BLaER1 treated with 17β-estradiol and CSF1 and Interleukin-3, amounts not matched to agents 10 nM and 100 nM (cell line): ENCODE data around the gene SLIT1.

Experiments
- H3K27ac ChIP-seq, 11 experiments: shearing (Covaris generic); formaldehyde crosslinking; 2 replicates each; pipeline ENCODE4 v1.8.1; 2022
- H3K27me3 ChIP-seq, 11 experiments: shearing (Covaris generic); formaldehyde crosslinking; 2 replicates each; pipeline ENCODE4 v1.8.1; 2022
- H3K36me3 ChIP-seq, 11 experiments: shearing (Covaris generic); formaldehyde crosslinking; 2 replicates each; pipeline ENCODE4 v1.8.1; 2022
- H3K4me1 ChIP-seq, 10 experiments: shearing (Covaris generic); formaldehyde crosslinking; 2 replicates each; pipeline ENCODE4 v1.8.1; 2022
- H3K4me2 ChIP-seq, 11 experiments: shearing (Covaris generic); formaldehyde crosslinking; 2 replicates each; pipeline ENCODE4 v1.8.1; 2022
- H3K4me3 ChIP-seq, 10 experiments: shearing (Covaris generic); formaldehyde crosslinking; 2 replicates each; pipeline ENCODE4 v1.8.1; 2022
- H3K9ac ChIP-seq, 11 experiments: shearing (Covaris generic); formaldehyde crosslinking; 2 replicates each; pipeline ENCODE4 v1.8.1; 2022
- H3K9me3 ChIP-seq, 11 experiments: shearing (Covaris generic); formaldehyde crosslinking; replicated peaks in 1 of 11; 2 replicates each; pipeline ENCODE4 v1.8.1; 2022
- H4K20me1 ChIP-seq, 11 experiments: shearing (Covaris generic); formaldehyde crosslinking; 2 replicates each; pipeline ENCODE4 v1.8.1; 2022
- Cebpa-rat ChIP-seq, 11 experiments: shearing (Covaris generic); IDR thresholded peaks; 2 replicates each; pipeline ENCODE4 v1.8.1; 2022

Gene SLIT1

GRCh38 chr10:97065686-97066660 lies 119.8 kb downstream of the SLIT1 start:
- no peak for TF ChIP-seq Cebpa-rat (IDR thresholded peaks at IDR 0.05)
- H4K20me1 ChIP-seq: peaks cover 0 to 31% (median 0%) of the 10 kb centered on the region in 11 experiments; a peak in 6 of 22 replicates
- H3K27me3 ChIP-seq: no peaks in the 10 kb centered on the region
- H3K4me2 ChIP-seq: no peak overlapping the region
- H3K9me3 ChIP-seq: peaks cover 0 to 12% (median 9%) of the 10 kb centered on the region in 11 experiments; a peak in 19 of 22 replicates
- H3K4me1 ChIP-seq: peaks cover 24 to 30% (median 27%) of the 10 kb centered on the region in 10 experiments
- H3K4me3 ChIP-seq: no peak overlapping the region
- no peaks in the 10 kb centered on the region for H3K36me3 ChIP-seq
- no peak overlapping the region for H3K27ac ChIP-seq
- no peak overlapping the region for H3K9ac ChIP-seq

DNA sequence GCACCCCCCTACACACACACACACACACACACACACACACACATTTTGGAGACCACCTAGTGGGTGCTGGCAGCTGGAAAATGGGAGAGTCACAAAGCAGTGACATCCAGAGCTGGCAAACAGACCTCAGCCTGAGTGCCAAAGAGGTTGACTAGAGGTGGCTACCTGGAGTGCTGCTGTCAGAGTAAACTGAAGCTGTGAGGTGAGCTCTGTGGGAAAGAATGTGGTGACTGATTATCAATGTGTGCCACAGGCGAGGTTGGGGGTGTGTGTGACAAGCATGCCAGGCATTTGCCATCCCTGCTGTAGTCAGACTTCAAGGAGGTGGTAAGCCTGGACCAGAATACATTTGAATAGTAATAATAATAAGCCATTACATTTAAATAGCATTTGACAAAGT lies 120.6 kb downstream of the SLIT1 start:
- no peak overlapping the region for H3K27ac ChIP-seq
- peaks cover 19 to 24% (median 23%) of the 10 kb centered on the region in 10 experiments for H3K4me1 ChIP-seq
- no peak for TF ChIP-seq Cebpa-rat (IDR thresholded peaks at IDR 0.05)
- no peak overlapping the region for H3K9ac ChIP-seq
- H3K4me3 ChIP-seq: no peak overlapping the region
- H3K27me3 ChIP-seq: no peaks in the 10 kb centered on the region
- no peak overlapping the region for H3K4me2 ChIP-seq
- no peaks in the 10 kb centered on the region for H3K36me3 ChIP-seq
- peaks cover 0 to 35% (median 0%) of the 10 kb centered on the region in 11 experiments; a peak in 7 of 22 replicates for H4K20me1 ChIP-seq
- H3K9me3 ChIP-seq: peaks cover 0 to 6% (median 4%) of the 10 kb centered on the region in 11 experiments; a peak in 19 of 22 replicates

DNA sequence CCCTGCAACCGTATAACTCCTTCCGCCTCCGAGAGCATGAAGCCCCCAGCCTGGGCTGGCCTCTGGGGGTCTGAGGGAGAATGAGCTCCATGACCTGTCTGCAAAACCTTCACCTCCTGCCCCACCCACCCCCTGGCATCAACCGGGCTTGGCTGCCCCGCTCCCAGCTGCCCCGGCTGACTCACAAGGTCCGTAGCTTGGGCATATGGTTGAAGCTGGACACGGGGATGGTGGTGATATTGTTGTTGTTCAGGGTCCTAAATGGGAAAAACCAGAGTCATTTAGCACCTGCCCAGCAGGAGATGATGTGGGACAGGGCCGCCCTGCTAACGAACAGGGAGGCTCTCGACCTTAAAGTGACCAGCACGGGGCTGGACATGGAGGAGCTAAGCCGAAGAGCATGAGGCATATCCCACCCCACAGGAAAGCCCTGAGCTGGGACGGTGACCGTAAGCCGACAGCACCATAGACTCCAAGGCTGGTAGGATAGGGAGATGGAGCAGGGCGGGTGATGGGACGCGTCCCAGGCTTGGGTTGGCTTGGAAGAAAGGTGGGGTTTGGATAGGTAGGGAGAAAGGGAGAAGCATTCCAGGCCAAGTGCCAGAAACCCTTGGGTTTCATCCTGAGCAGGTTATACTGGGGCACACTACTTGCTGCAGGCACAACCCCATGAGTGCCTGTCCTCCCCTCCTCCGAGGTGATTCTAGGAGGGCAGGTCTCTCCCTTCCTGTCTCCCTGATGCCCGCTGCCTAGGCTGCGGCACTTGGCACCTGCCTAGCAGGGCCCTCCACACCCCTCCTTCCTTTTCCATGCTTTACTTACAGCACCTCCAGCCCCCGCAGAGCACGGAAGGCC lies 121.5 kb downstream of the SLIT1 start:
- Histone ChIP-seq H3K27ac (no peak overlapping the region), H3K27me3 (no peaks in the 10 kb centered on the region), H3K9me3 (no peaks in the 10 kb centered on the region), H3K4me3 (no peak overlapping the region), H3K4me2 (no peak overlapping the region), H3K9ac (no peak overlapping the region), H3K36me3 (no peaks in the 10 kb centered on the region), H4K20me1 (peaks cover 0 to 36% (median 0%) of the 10 kb centered on the region in 11 experiments; a peak in 7 of 22 replicates), H3K4me1 (peaks cover 10 to 15% (median 14%) of the 10 kb centered on the region in 10 experiments)
- no peak for TF ChIP-seq Cebpa-rat (IDR thresholded peaks at IDR 0.05)

GRCh38 chr10:97063271-97063982 lies 122.3 kb downstream of the SLIT1 start:
- TF ChIP-seq Cebpa-rat (IDR thresholded peaks at IDR 0.05): no peak
- Histone ChIP-seq H4K20me1 (peaks cover 0 to 36% (median 0%) of the 10 kb centered on the region in 11 experiments; a peak in 7 of 22 replicates), H3K27me3 (no peaks in the 10 kb centered on the region), H3K9ac (no peak overlapping the region), H3K4me1 (peaks cover 2 to 7% (median 6%) of the 10 kb centered on the region in 10 experiments; a peak in 14 of 20 replicates), H3K4me2 (no peak overlapping the region), H3K36me3 (no peaks in the 10 kb centered on the region), H3K27ac (no peak overlapping the region), H3K4me3 (no peak overlapping the region), H3K9me3 (no peaks in the 10 kb centered on the region)

GRCh38 chr10:97062456-97062855 lies 123.3 kb downstream of the SLIT1 start:
- no peak for TF ChIP-seq Cebpa-rat (IDR thresholded peaks at IDR 0.05)
- H4K20me1 ChIP-seq: peaks cover 0 to 30% (median 0%) of the 10 kb centered on the region in 11 experiments; a peak in 7 of 22 replicates
- H3K4me3 ChIP-seq: no peak overlapping the region
- no peak overlapping the region for H3K9ac ChIP-seq
- no peaks in the 10 kb centered on the region for H3K36me3 ChIP-seq
- H3K4me1 ChIP-seq: no peaks in the 10 kb centered on the region; a peak in 3 of 20 replicates
- H3K27me3 ChIP-seq: no peaks in the 10 kb centered on the region
- no peak overlapping the region for H3K4me2 ChIP-seq
- H3K27ac ChIP-seq: no peak overlapping the region
- H3K9me3 ChIP-seq: no peaks in the 10 kb centered on the region

DNA sequence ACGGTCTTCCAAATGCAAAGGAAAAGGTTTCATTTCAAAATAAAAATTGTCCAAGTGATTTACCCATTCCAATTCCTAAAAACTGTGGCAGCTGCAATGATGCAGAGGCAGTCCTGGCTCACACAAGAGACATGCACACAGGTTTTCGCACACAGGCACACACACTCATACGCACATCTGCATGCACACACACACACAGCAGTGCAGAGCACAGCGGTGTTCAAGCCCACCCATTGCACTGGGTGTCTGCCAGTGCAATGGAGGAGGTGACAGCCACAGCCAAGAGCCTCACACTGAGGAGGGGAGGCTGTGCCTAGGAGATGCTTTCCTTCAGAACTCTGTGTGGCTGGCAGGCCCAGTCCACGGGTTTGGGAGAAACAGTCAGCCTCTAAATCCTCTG lies 123.7 kb downstream of the SLIT1 start:
- Histone ChIP-seq H3K27ac (no peak overlapping the region), H3K36me3 (no peaks in the 10 kb centered on the region), H3K4me2 (no peak overlapping the region), H3K4me3 (no peak overlapping the region), H3K27me3 (no peaks in the 10 kb centered on the region), H4K20me1 (peaks cover 0 to 26% (median 0%) of the 10 kb centered on the region in 11 experiments; a peak in 7 of 22 replicates), H3K9ac (no peak overlapping the region), H3K4me1 (no peaks in the 10 kb centered on the region; a peak in 3 of 20 replicates), H3K9me3 (no peaks in the 10 kb centered on the region)
- no peak for TF ChIP-seq Cebpa-rat (IDR thresholded peaks at IDR 0.05)

DNA sequence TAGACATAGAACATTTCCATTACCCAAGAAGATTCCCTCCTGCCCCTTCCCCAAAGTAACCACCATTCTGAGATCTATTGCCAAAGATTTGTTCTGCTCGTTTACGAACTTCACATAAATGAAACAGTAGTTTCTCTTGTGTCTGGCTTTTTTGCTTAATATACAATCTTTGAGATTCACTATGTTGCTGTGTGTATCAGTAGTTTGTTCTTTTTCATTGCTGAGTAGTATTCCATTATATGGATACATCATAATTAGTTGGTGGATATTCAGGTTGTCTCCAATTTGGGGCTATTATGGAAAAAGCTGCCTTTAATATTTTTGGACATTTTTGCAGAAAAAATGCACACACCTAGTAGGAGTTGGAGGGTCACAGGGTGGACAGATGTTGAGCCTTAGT lies 124.3 kb downstream of the SLIT1 start:
- Histone ChIP-seq H3K4me2 (no peak overlapping the region), H3K27me3 (no peaks in the 10 kb centered on the region), H3K4me1 (no peaks in the 10 kb centered on the region; a peak in 2 of 20 replicates), H3K9me3 (no peaks in the 10 kb centered on the region), H3K9ac (no peak overlapping the region), H3K4me3 (no peak overlapping the region), H3K27ac (no peak overlapping the region), H4K20me1 (peaks cover 0 to 22% (median 0%) of the 10 kb centered on the region in 11 experiments; a peak in 6 of 22 replicates), H3K36me3 (no peaks in the 10 kb centered on the region)
- TF ChIP-seq Cebpa-rat (IDR thresholded peaks at IDR 0.05): no peak

DNA sequence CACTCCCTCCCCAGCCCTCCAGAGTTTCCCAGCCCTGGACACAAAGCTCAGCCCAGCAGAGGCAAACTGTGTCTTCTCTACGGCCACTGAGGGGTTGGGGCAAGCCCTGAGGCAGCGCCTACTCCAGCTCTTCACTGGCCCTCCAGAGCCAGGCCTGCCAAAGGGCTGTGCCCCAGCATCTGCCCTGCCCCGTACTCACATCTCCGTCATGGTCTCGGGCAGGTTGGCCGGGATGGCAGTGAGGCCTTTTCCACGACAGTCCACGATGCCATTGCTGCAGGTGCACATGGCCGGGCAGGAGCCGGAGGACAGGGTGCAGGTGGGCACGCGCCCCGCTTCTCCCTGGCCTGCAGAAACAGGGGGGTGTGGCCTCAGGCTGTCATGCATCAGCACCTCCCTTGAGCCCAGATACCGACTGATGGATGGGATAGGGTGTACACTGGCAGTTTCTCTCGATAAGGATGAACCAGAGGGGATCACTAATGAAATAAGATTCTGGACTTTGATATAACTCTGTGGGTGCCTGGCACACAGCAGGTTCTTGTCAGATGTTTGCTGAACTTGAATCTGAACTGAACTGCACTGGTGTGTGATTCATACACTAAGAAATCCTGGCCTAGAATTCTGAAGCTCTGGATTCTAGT lies 125.2 kb downstream of the SLIT1 start:
- Histone ChIP-seq H3K9ac (no peak overlapping the region), H3K27me3 (no peaks in the 10 kb centered on the region), H3K4me3 (no peak overlapping the region), H3K27ac (no peak overlapping the region), H3K4me2 (0 out of 22 replicates have a peak overlapping the region, but pooled peaks of 1 of the 11 experiments have one; percentile 5), H3K4me1 (no peaks in the 10 kb centered on the region; a peak in 2 of 20 replicates), H3K36me3 (no peaks in the 10 kb centered on the region), H3K9me3 (no peaks in the 10 kb centered on the region), H4K20me1 (peaks cover 0 to 22% (median 0%) of the 10 kb centered on the region in 11 experiments; a peak in 6 of 22 replicates)
- no peak for TF ChIP-seq Cebpa-rat (IDR thresholded peaks at IDR 0.05)
